ENCODE results near the gene GGPS1.
"Not testable (repeated sequence)": the region's sequence is repeated elsewhere in the genome, so short reads cannot be mapped to it uniquely, and the experiment has no call there.

Gene GGPS1

DNA sequence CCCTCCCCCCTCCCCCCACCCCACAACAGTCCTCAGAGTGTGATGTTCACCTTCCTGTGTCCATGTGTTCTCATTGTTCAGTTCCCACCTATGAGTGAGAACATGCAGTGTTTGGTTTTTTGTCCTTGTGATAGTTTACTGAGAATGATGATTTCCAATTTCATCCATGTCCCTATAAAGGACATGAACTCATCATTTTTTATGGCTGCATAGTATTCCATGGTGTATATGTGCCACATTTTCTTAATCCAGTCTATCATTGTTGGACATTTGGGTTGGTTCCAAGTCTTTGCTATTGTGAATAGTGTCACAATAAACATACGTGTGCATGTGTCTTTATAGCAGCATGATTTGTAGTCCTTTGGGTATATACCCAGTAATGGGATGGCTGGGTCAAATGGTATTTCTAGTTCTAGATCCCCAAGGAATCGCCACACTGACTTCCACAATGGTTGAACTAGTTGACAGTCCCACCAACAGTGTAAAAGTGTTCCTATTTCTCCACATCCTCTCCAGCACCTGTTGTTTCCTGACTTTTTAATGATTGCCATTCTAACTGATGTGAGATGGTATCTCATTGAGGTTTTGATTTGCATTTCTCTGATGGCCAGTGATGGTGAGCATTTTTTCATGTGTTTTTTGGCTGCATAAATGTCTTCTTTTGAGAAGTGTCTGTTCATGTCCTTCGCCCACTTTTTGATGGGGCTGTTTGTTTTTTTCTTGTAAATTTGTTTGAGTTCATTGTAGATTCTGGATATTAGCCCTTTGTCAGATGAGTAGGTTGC, 53.8 kb downstream of the GGPS1 start:
- H3K27me3 Mint-ChIP-seq, H3K4me1 Mint-ChIP-seq, DNase-seq, H3K4me3 Mint-ChIP-seq, H3K27ac Mint-ChIP-seq, ATAC-seq, H3K9me3 Mint-ChIP-seq: not testable (repeated sequence)
- peaks cover 20% of the 10 kb centered on the region for H3K36me3 Mint-ChIP-seq (ENCODE audit: low read depth)

DNA sequence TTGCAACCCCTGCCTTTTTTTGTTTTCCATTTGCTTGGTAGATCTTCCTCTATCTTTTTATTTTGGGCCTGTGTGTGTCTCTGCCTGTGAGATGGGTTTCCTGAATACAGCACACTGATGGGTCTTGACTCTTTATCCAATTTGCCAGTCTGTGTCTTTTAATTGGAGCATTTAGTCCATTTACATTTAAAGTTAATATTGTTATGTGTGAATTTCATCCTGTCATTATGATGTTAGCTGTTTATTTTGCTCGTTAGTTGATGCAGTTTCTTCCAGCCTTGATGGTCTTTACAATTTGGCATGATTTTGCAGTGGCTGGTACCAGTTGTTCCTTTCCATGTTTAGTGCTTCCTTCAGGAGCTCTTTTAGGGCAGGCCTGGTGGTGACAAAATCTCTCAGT, 57.3 kb downstream of the GGPS1 start:
- not testable (repeated sequence) for DNase-seq, ATAC-seq, H3K27me3 Mint-ChIP-seq, H3K4me1 Mint-ChIP-seq, H3K9me3 Mint-ChIP-seq, H3K27ac Mint-ChIP-seq, H3K4me3 Mint-ChIP-seq
- peaks cover 21% of the 10 kb centered on the region for H3K36me3 Mint-ChIP-seq (ENCODE audit: low read depth)

DNA sequence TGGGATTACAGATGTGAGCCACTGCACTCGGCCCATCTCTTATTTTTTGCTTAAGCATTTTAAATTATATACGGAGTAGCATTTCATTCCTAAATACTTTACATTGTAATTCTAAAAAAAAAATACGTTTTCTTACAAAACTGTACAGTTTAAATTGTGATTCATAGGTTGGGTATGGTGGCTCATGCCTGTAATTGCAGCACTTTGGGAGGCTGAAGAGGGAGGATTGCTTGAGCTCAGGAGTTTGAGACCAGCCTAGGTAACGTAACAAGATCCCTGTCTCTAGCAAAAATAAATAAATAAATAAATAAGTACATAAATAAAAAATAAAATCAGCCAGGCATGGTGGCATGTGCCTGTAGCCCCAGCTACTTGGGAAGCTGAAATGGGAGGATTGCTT, 63.5 kb downstream of the GGPS1 start:
- no peaks in the 10 kb centered on the region for H3K4me1 Mint-ChIP-seq
- H3K27me3 Mint-ChIP-seq: no peaks in the 10 kb centered on the region
- no peak overlapping the region for H3K4me3 Mint-ChIP-seq
- ATAC-seq: no peak
- H3K36me3 Mint-ChIP-seq (ENCODE audit: low read depth): peaks cover 4% of the 10 kb centered on the region
- no peak overlapping the region for H3K27ac Mint-ChIP-seq
- H3K9me3 Mint-ChIP-seq: no peaks in the 10 kb centered on the region
- DNase-seq: no peak

All from activated naive CD8-positive, alpha-beta T cell treated with anti-CD3 and anti-CD28 coated beads, Interleukin-2, amount 50 U/mL, for 24 hours (primary cell).